K562 (cell line): Measurements from ENCODE around the gene PREP. TPM values are rescaled to one million over a fixed set of nuclear protein-coding genes. Genes with fewer than 3 reads are reported as not detected.

Experiments
- ATAC-seq: fragments of 200-7000 bp; cut with Tn5 transposase; 3 replicates; pipeline ENCODE4 v1.9.1; 2020; ENCODE audit warnings: moderate library complexity
- BruUV-seq: library from RNA; stranded (reverse); fragments of 400-500 nt; replicated peaks from 2 replicates; lab custom pipeline; 2021; lab: Mats Ljungman, UMichigan
- CTCF ChIA-PET: fragments of 300-600 bp; formaldehyde crosslinking; extraction: SDS; loops from one replicate; lab custom pipeline; 2021; ENCODE audit warnings: low intra/inter-chr PET ratio; lab: Yijun Ruan, JAX
- POLR2A ChIA-PET: fragments of 300-600, 350-650 bp; sonication (Branson Sonifier 250); formaldehyde crosslinking; extraction: SDS; loops from one replicate; lab custom pipeline; 2021; ENCODE audit warnings: antibody characterized with exemption, inconsistent platforms; lab: Yijun Ruan, JAX
- DNase-seq, 4 experiments: peaks; one replicate each; pipeline versions ENCODE4 v3.0.0 to v3.0.0-alpha.2; 2011 to 2018; ENCODE audit warnings: low spot score in 3 of 4, mixed read lengths in 3 of 4; ENCODE audit errors: extremely low read depth in 1 of 4
- FAIRE-seq: peaks from 2 replicates; lab custom pipeline; 2011; peaks lifted over from hg19 to GRCh38; lab: Jason Lieb, UNC
- H2AFZ ChIP-seq: 2 replicates; pipeline ENCODE4 v1.6.0; 2011; ENCODE audit warnings: low read depth, low read length, control low read depth, inconsistent platforms
- H3K27ac ChIP-seq: fragments of 200-600 bp; 3 replicates; pipeline ENCODE4 v1.8.0; 2011; ENCODE audit warnings: low read depth, mild to moderate bottlenecking, control low read depth, inconsistent platforms, low read length, moderate library complexity, mixed read lengths; ENCODE audit errors: extremely low read depth
- H3K27me3 ChIP-seq, 2 experiments: fragments of 300-600 bp in 1 of 2; 2 replicates in 1 of 2; 3 replicates in 1 of 2; pipeline versions ENCODE4 v1.6.0 to v1.8.0; 2011; ENCODE audit warnings: inconsistent platforms in 2 of 2, low read length in 2 of 2, mild to moderate bottlenecking in 1 of 2, mixed read lengths in 1 of 2, moderate library complexity in 1 of 2; ENCODE audit not compliant: control insufficient read depth in 2 of 2, insufficient read depth in 2 of 2
- H3K36me3 ChIP-seq: fragments of 300-600 bp; 3 replicates; pipeline ENCODE4 v1.8.0; 2011; ENCODE audit warnings: mild to moderate bottlenecking, low read length, inconsistent platforms; ENCODE audit not compliant: control insufficient read depth, insufficient read depth
- H3K4me1 ChIP-seq, 2 experiments: fragments of 200-600 bp in 1 of 2; replicated peaks in 1 of 2; 2 replicates in 1 of 2; 3 replicates in 1 of 2; pipeline versions ENCODE4 v1.5.1 to v1.8.0; 2011; ENCODE audit warnings: inconsistent platforms in 2 of 2, low read length in 2 of 2, mild to moderate bottlenecking in 1 of 2, mixed read lengths in 1 of 2, moderate library complexity in 1 of 2; ENCODE audit not compliant: control insufficient read depth in 2 of 2, insufficient read depth in 2 of 2
- H3K4me2 ChIP-seq: 2 replicates; pipeline ENCODE4 v1.6.1; 2011; ENCODE audit warnings: low read length, control low read depth, inconsistent platforms, mixed read lengths; ENCODE audit not compliant: insufficient read depth
- H3K4me3 ChIP-seq: fragments of 200-600 bp; sonication (generic), shearing (Covaris generic); 2 replicates; pipeline ENCODE4 v1.5.1; 2016; ENCODE audit warnings: control low read depth, inconsistent platforms
- H3K79me2 ChIP-seq: fragments of 200-600 bp; 3 replicates; pipeline ENCODE4 v1.8.0; 2011; ENCODE audit warnings: low read length, inconsistent platforms; ENCODE audit not compliant: control insufficient read depth, insufficient read depth
- H3K9ac ChIP-seq, 2 experiments: 2 replicates each; pipeline versions ENCODE4 v1.6.0 to v1.6.1; 2011; ENCODE audit warnings: low read depth in 2 of 2, low read length in 2 of 2, control low read depth in 1 of 2, inconsistent platforms in 1 of 2, mild to moderate bottlenecking in 1 of 2, mixed read lengths in 1 of 2; ENCODE audit not compliant: insufficient read depth in 1 of 2
- H3K9me1 ChIP-seq: one replicate; pipeline ENCODE4 v1.6.0; 2011; ENCODE audit warnings: inconsistent platforms, mild to moderate bottlenecking, low read length, moderate library complexity; ENCODE audit not compliant: control insufficient read depth, insufficient read depth
- H3K9me3 ChIP-seq: replicated peaks from 2 replicates; pipeline ENCODE4 v1.5.1; 2011; ENCODE audit warnings: low read depth, low read length, inconsistent platforms; ENCODE audit not compliant: control insufficient read depth, insufficient read depth
- H4K20me1 ChIP-seq: replicated peaks from 2 replicates; pipeline ENCODE4 v1.6.1; 2011; ENCODE audit warnings: low read length, inconsistent platforms, mixed read lengths; ENCODE audit not compliant: control insufficient read depth, insufficient read depth
- ARHGAP35 ChIP-seq: fragments of 450-650 bp; IDR thresholded peaks from 2 replicates; pipeline ENCODE4 v1.6.1; 2018; ENCODE audit not compliant: partially characterized antibody
- ARID1B ChIP-seq: fragments of 450-650 bp; IDR thresholded peaks from 2 replicates; pipeline ENCODE4 v1.6.1; 2016; ENCODE audit warnings: antibody characterized with exemption, mild to moderate bottlenecking, inconsistent platforms
- BRD9 ChIP-seq: fragments of 450-650 bp; IDR thresholded peaks from 2 replicates; pipeline ENCODE4 v1.6.1; 2018; ENCODE audit warnings: low read depth; ENCODE audit not compliant: partially characterized antibody
- CCNT2 ChIP-seq: IDR thresholded peaks from 2 replicates; pipeline ENCODE4 v1.6.1; 2011; ENCODE audit warnings: borderline replicate concordance, low read depth, mild to moderate bottlenecking, moderate library complexity, mixed read lengths, low read length; ENCODE audit not compliant: insufficient read length; ENCODE audit errors: extremely low read depth
- CREB5 ChIP-seq: fragments of 250-450 bp; sonication (Bioruptor Pico); IDR thresholded peaks from 2 replicates; pipeline ENCODE4 v1.5.0; 2020; ENCODE audit warnings: mild to moderate bottlenecking
- CXXC5 ChIP-seq: fragments of 250-450 bp; sonication (Bioruptor Pico); IDR thresholded peaks from 2 replicates; pipeline ENCODE4 v1.8.0; 2022; ENCODE audit warnings: inconsistent platforms, mild to moderate bottlenecking, moderate library complexity
- E2F5 ChIP-seq: sonication (generic); formaldehyde crosslinking; IDR thresholded peaks from 2 replicates; pipeline ENCODE4 v1.8.0; 2022; ENCODE audit warnings: mild to moderate bottlenecking, missing genetic modification reagents
- FOXJ3 ChIP-seq: sonication (generic); formaldehyde crosslinking; IDR thresholded peaks from 2 replicates; pipeline ENCODE4 v1.4.0; 2020; ENCODE audit warnings: mild to moderate bottlenecking, missing genetic modification reagents
- HDAC1 ChIP-seq, 2 experiments: fragments of 450-650 bp; IDR thresholded peaks; 2 replicates each; pipeline ENCODE4 v1.6.1; 2016 to 2017; ENCODE audit warnings: inconsistent platforms in 1 of 2, mild to moderate bottlenecking in 1 of 2, moderate library complexity in 1 of 2
- KDM1A ChIP-seq, 2 experiments: fragments of 450-650 bp; IDR thresholded peaks; 2 replicates each; pipeline ENCODE4 v1.6.1; 2016; ENCODE audit warnings: mild to moderate bottlenecking in 2 of 2
- LCOR ChIP-seq: sonication (generic); formaldehyde crosslinking; IDR thresholded peaks from 2 replicates; pipeline ENCODE4 v1.8.0; 2022; ENCODE audit warnings: mild to moderate bottlenecking, missing genetic modification reagents
- PHB ChIP-seq: fragments of 250-450 bp; sonication (Bioruptor Pico); IDR thresholded peaks from 2 replicates; pipeline ENCODE4 v1.5.0; 2021
- PHF8 ChIP-seq: fragments of 200-600 bp; sonication (generic); IDR thresholded peaks from 2 replicates; pipeline ENCODE4 v1.6.1; 2012; ENCODE audit warnings: mixed run types, mild to moderate bottlenecking, inconsistent platforms, low read length, moderate library complexity, borderline replicate concordance
- POLR2AphosphoS2 ChIP-seq: IDR thresholded peaks from 2 replicates; pipeline ENCODE4 v1.6.1; 2012; ENCODE audit warnings: low read length, improper control_type of control experiment
- SRSF3 ChIP-seq: fragments of 200-400 bp; formaldehyde crosslinking; IDR thresholded peaks from 2 replicates; pipeline ENCODE4 v1.6.1; 2016; ENCODE audit warnings: mild to moderate bottlenecking, low read length, moderate library complexity; ENCODE audit not compliant: insufficient read depth
- TAF9B ChIP-seq: fragments of 450-650 bp; IDR thresholded peaks from 2 replicates; pipeline ENCODE4 v1.6.1; 2018; ENCODE audit warnings: mild to moderate bottlenecking; ENCODE audit not compliant: partially characterized antibody
- ZBTB1 ChIP-seq: sonication (generic); formaldehyde crosslinking; IDR thresholded peaks from 2 replicates; pipeline ENCODE4 v1.8.1; 2023; ENCODE audit warnings: missing genetic modification reagents, low read depth, mild to moderate bottlenecking, borderline replicate concordance
- ZBTB2 ChIP-seq: fragments of 450-650 bp; IDR thresholded peaks from 2 replicates; pipeline ENCODE4 v1.6.1; 2016; ENCODE audit warnings: antibody characterized with exemption
- ZNF551 ChIP-seq: fragments of 250-450 bp; sonication (Bioruptor Pico); IDR thresholded peaks from 2 replicates; pipeline ENCODE4 v1.5.0; 2021; ENCODE audit warnings: mild to moderate bottlenecking, moderate library complexity
- ZNF830 ChIP-seq: fragments of 250-450 bp; sonication (Bioruptor Pico); IDR thresholded peaks from 2 replicates; pipeline ENCODE4 v1.5.0; 2021; ENCODE audit warnings: mild to moderate bottlenecking
- WGBS: fragments of 100-300 bp; shearing (Covaris generic); methylation state at CpG from one replicate; pipeline ENCODE4 v1.1.6; 2016; ENCODE audit warnings: low coverage, mixed read lengths; ENCODE audit not compliant: insufficient coverage; ENCODE audit errors: missing lambda C conversion rate; 5-methylcytosine and 5-hydroxymethylcytosine counted together
- in situ Hi-C: fragments of 300-500 bp; cut with MboI; formaldehyde crosslinking; loops from 4 replicates; pipeline ENCODE4 v1.15.0; 2018; ENCODE audit warnings: inconsistent platforms, mixed read lengths
- intact Hi-C: fragments of 100-400 bp; cut with micrococcal nuclease; formaldehyde crosslinking; loops from 2 replicates; pipeline ENCODE4 v1.14.2; 2022
- polyA plus RNA-seq, 8 experiments: library from polyadenylated mRNA; depleted of rRNA in 4 of 8; stranded (reverse) in 5 of 8; unstranded in 3 of 8; fragments of >200 nt; fragmentation: Nextera tagmentation in 2 of 8; fragmentation: Illumina TruSeq in 1 of 8; extraction: Ambion mirVana in 2 of 8; extraction: Trizol in 1 of 8; gene quantifications; 2 replicates each; pipeline versions ENCODE4 v1.2.1 to v1.2.3, GENCODE V29; 2011 to 2014; ENCODE audit warnings: inconsistent platforms in 1 of 8, missing spikeins in 1 of 8
- total RNA-seq, 7 experiments: library from RNA; depleted of rRNA in 6 of 7; stranded (reverse); fragments of >200 nt in 6 of 7; fragmentation: Illumina TruSeq in 2 of 7; extraction: Trizol in 2 of 7; gene quantifications; 2 replicates each; pipeline versions ENCODE4 v1.2.1 to v1.2.3, GENCODE V29; 2011 to 2021; ENCODE audit warnings: low replicate concordance in 1 of 7

Gene PREP
- total and polyA plus RNA-seq, 9 of the 15 experiments (the other 6 are each of a cell fraction or from before 2014, with no cell fraction given): 14.1 to 60.8 (median 28.3) TPM

GRCh38 chr6:105437236-105437635, 34.4 kb upstream of the PREP start:
- POLR2A ChIA-PET: no interaction called here
- WGBS: 0% methylated on average over 2 of the region's 2 CpGs
- Histone ChIP-seq H3K9ac (no peak overlapping the region), H3K4me1 (no peaks in the 10 kb centered on the region), H3K27me3 (0 out of 5 replicates have a peak, but pooled peaks cover 0 to 2% of the 10 kb centered on the region in 2 experiments), H2AFZ (no peak overlapping the region), H3K4me3 (no peak overlapping the region), H3K27ac (no peak overlapping the region), H3K79me2 (no peaks in the 10 kb centered on the region), H3K9me3 (no peaks in the 10 kb centered on the region), H3K4me2 (no peak overlapping the region), H3K9me1 (no peaks in the 10 kb centered on the region), H3K36me3 (no peaks in the 10 kb centered on the region), H4K20me1 (no peaks in the 10 kb centered on the region)
- CTCF ChIA-PET: no interaction called here
- in situ Hi-C loops: no loop called here
- BruUV-seq: no TSS peak
- DNase-seq: no peak
- TF ChIP-seq BRD9 (no peak), ZNF551 (CRISPR knock-in tag) (no peak), KDM1A (IDR thresholded peaks at IDR 0.05) (no peak), LCOR (CRISPR knock-in tag) (no peak), FOXJ3 (CRISPR knock-in tag) (no peak), ARHGAP35 (no peak), CREB5 (no peak), SRSF3 (no peak), PHF8 (no peak), TAF9B (no peak), POLR2AphosphoS2 (no peak), ZBTB2 (no peak), ZBTB1 (no peak), CXXC5 (no peak), ZNF830 (CRISPR knock-in tag) (no peak), HDAC1 (IDR thresholded peaks at IDR 0.05) (no peak), E2F5 (CRISPR knock-in tag) (no peak), PHB (CRISPR knock-in tag) (no peak), CCNT2 (no peak), ARID1B (no peak)
- no peak for ATAC-seq
- FAIRE-seq: no peak
- intact Hi-C loops: no loop called here
